GM21825 (cell line): ENCODE data around the gene HORMAD2.

Experiments used
- ATAC-seq: cut with Tn5 transposase; IDR thresholded peaks from one replicate; pipeline ENCODE4 v1.9.1; 2021; ENCODE audit warnings: mild to moderate bottlenecking, moderate library complexity; ENCODE audit not compliant: unreplicated experiment

HORMAD2 gene

GRCh38 chr22:30079952-30080533 is at the start of gene HORMAD2:
HORMAD2 (plus strand) TSS chr22:30080464; CDS start chr22:30093953, 13,489 bp downstream.
- no peak for ATAC-seq

- no peak for ATAC-seq
Observed at GRCh38 chr22:30031328-30031727, 48.9 kb upstream of the HORMAD2 start.

GRCh38 chr22:30031764-30032455 is 48.4 kb upstream of the HORMAD2 start:
- no peak for ATAC-seq

GRCh38 chr22:30033137-30033536 is 47.1 kb upstream of the HORMAD2 start:
- no peak for ATAC-seq

GRCh38 chr22:30033901-30034300 is 46.4 kb upstream of the HORMAD2 start:
- no peak for ATAC-seq

GRCh38 chr22:30036656-30037055 is 43.6 kb upstream of the HORMAD2 start:
- no peak for ATAC-seq

GRCh38 chr22:30038219-30038618 is 42.0 kb upstream of the HORMAD2 start:
- ATAC-seq = no peak

GRCh38 chr22:30040499-30041260 is 39.6 kb upstream of the HORMAD2 start:
- no peak for ATAC-seq

- no peak for ATAC-seq
Observed at GRCh38 chr22:30041475-30041874, 38.8 kb upstream of the HORMAD2 start.

GRCh38 chr22:30041881-30042280 is 38.4 kb upstream of the HORMAD2 start:
- ATAC-seq = no peak

- ATAC-seq = no peak
Observed at GRCh38 chr22:30043161-30043560, 37.1 kb upstream of the HORMAD2 start.

GRCh38 chr22:30044369-30044768 is 35.9 kb upstream of the HORMAD2 start:
- no peak for ATAC-seq

GRCh38 chr22:30044881-30045493 is 35.3 kb upstream of the HORMAD2 start:
- no peak for ATAC-seq

GRCh38 chr22:30045494-30045887 is 34.8 kb upstream of the HORMAD2 start:
- no peak for ATAC-seq

GRCh38 chr22:30045901-30046715 is 34.2 kb upstream of the HORMAD2 start:
- ATAC-seq = no peak

- ATAC-seq = no peak
Observed at GRCh38 chr22:30046716-30047363, 33.4 kb upstream of the HORMAD2 start.

- ATAC-seq = no peak
Observed at GRCh38 chr22:30047364-30047738, 32.9 kb upstream of the HORMAD2 start.

GRCh38 chr22:30048681-30049080 is 31.6 kb upstream of the HORMAD2 start:
- no peak for ATAC-seq

GRCh38 chr22:30054067-30054763 is 26.0 kb upstream of the HORMAD2 start:
- no peak for ATAC-seq

- no peak for ATAC-seq
Observed at GRCh38 chr22:30054764-30055069, 25.5 kb upstream of the HORMAD2 start.
